Mucosa of rectum (tissue), 2 donors: ENCODE data around the gene TAPBPL.
A peak's percentile ranks its signal among the peaks of the same experiment; 100 is the strongest.
"Not testable (repeated sequence)": the region's sequence is repeated elsewhere in the genome, so short reads cannot be mapped to it uniquely, and the experiment has no call there.

Experiments
- H3K27ac ChIP-seq, 2 donors: one replicate each; pipeline ENCODE4 v1.7.0; 2013; ENCODE audit warnings: inconsistent platforms in 2 of 2, low read depth in 2 of 2, low read length in 2 of 2
- H3K27me3 ChIP-seq, 2 donors: one replicate each; pipeline ENCODE4 v1.7.0; 2013; ENCODE audit warnings: low read length in 2 of 2; ENCODE audit not compliant: control insufficient read depth in 2 of 2, insufficient read depth in 2 of 2
- H3K36me3 ChIP-seq, 2 donors: one replicate each; pipeline ENCODE4 v1.7.0; 2013; ENCODE audit warnings: low read length in 2 of 2; ENCODE audit not compliant: control insufficient read depth in 2 of 2, insufficient read depth in 2 of 2
- H3K4me1 ChIP-seq, 2 donors: one replicate each; pipeline ENCODE4 v1.7.0; 2013; ENCODE audit warnings: low read length in 2 of 2, mild to moderate bottlenecking in 1 of 2; ENCODE audit not compliant: control insufficient read depth in 2 of 2, insufficient read depth in 2 of 2
- H3K4me3 ChIP-seq, 2 donors: one replicate each; pipeline ENCODE4 v1.7.0; 2013; ENCODE audit warnings: low read length in 2 of 2
- H3K9ac ChIP-seq, 2 donors: one replicate each; pipeline ENCODE4 v1.7.0; 2013; ENCODE audit warnings: low read length in 2 of 2, low read depth in 1 of 2, mild to moderate bottlenecking in 1 of 2
- H3K9me3 ChIP-seq, 2 donors: one replicate each; pipeline ENCODE4 v1.7.0; 2013; ENCODE audit warnings: low read length in 2 of 2; ENCODE audit not compliant: control insufficient read depth in 2 of 2
- donor health status: healthy.
- donor health status: Normal muscosa, but diverticular disease.

Gene TAPBPL

GRCh38 chr12:6462234-6462995 lies 10.6 kb downstream of the TAPBPL start:
- peaks cover 77 to 79% of the 10 kb centered on the region in 2 donors for H3K36me3 ChIP-seq
- no peaks in the 10 kb centered on the region for H3K27me3 ChIP-seq
- H3K9ac ChIP-seq = peak overlapping the region in 1 of 2 donors; percentile 49
- H3K27ac ChIP-seq = peak overlapping the region; percentile 65 to 82
- H3K9me3 ChIP-seq = no peaks in the 10 kb centered on the region
- peaks cover 17 to 33% of the 10 kb centered on the region in 2 donors for H3K4me1 ChIP-seq
- H3K4me3 ChIP-seq = peak overlapping the region in 1 of 2 donors; percentile 13

GRCh38 chr12:6463216-6463615 lies 11.4 kb downstream of the TAPBPL start:
- Histone ChIP-seq H3K4me3 (peak overlapping the region in 1 of 2 donors; percentile 3), H3K36me3 (peaks cover 70 to 74% of the 10 kb centered on the region in 2 donors), H3K4me1 (peaks cover 25 to 40% of the 10 kb centered on the region in 2 donors), H3K27ac (peak overlapping the region in 1 of 2 donors; percentile 82), H3K9ac (no peak overlapping the region), H3K9me3 (no peaks in the 10 kb centered on the region), H3K27me3 (no peaks in the 10 kb centered on the region)

GRCh38 chr12:6463858-6464257 lies 12.0 kb downstream of the TAPBPL start:
- H3K36me3 ChIP-seq = peaks cover 64 to 68% of the 10 kb centered on the region in 2 donors
- H3K9me3 ChIP-seq = no peaks in the 10 kb centered on the region
- no peaks in the 10 kb centered on the region for H3K27me3 ChIP-seq
- H3K4me1 ChIP-seq = peaks cover 31 to 42% of the 10 kb centered on the region in 2 donors
- no peak overlapping the region for H3K9ac ChIP-seq
- H3K27ac ChIP-seq = no peak overlapping the region
- H3K4me3 ChIP-seq = no peak overlapping the region

- Histone ChIP-seq H3K4me3 (no peak overlapping the region), H3K4me1 (peaks cover 36 to 42% of the 10 kb centered on the region in 2 donors), H3K27ac (peak overlapping the region in 1 of 2 donors; percentile 11), H3K9ac (no peak overlapping the region), H3K27me3 (no peaks in the 10 kb centered on the region), H3K9me3 (no peaks in the 10 kb centered on the region), H3K36me3 (peaks cover 58 to 61% of the 10 kb centered on the region in 2 donors)
These were observed 12.7 kb downstream of the TAPBPL start for GRCh38 chr12:6464531-6464930.

GRCh38 chr12:6465467-6466183 lies 13.8 kb downstream of the TAPBPL start:
- H3K27me3 ChIP-seq = no peaks in the 10 kb centered on the region
- H3K9me3 ChIP-seq = no peaks in the 10 kb centered on the region
- H3K36me3 ChIP-seq = peaks cover 52 to 56% of the 10 kb centered on the region in 2 donors
- peaks cover 40 to 43% of the 10 kb centered on the region in 2 donors for H3K4me1 ChIP-seq
- H3K27ac ChIP-seq = no peak overlapping the region
- no peak overlapping the region for H3K9ac ChIP-seq
- H3K4me3 ChIP-seq = no peak overlapping the region

GRCh38 chr12:6466184-6466573 lies 14.3 kb downstream of the TAPBPL start:
- H3K4me1 ChIP-seq = peaks cover 39 to 42% of the 10 kb centered on the region in 2 donors
- H3K36me3 ChIP-seq = peaks cover 46 to 50% of the 10 kb centered on the region in 2 donors
- no peak overlapping the region for H3K27ac ChIP-seq

GRCh38 chr12:6466751-6467150 lies 14.9 kb downstream of the TAPBPL start:
- peaks cover 33 to 42% of the 10 kb centered on the region in 2 donors for H3K4me1 ChIP-seq
- not testable (repeated sequence) for H3K9ac ChIP-seq, H3K27ac ChIP-seq, H3K9me3 ChIP-seq, H3K4me3 ChIP-seq, H3K27me3 ChIP-seq
- H3K36me3 ChIP-seq = peaks cover 40 to 45% of the 10 kb centered on the region in 2 donors

More at GRCh38 chr12:6466184-6466573, 14.3 kb downstream of the TAPBPL start:
- no peaks in the 10 kb centered on the region for H3K9me3 ChIP-seq
- H3K27me3 ChIP-seq = no peaks in the 10 kb centered on the region
- H3K9ac ChIP-seq = no peak overlapping the region
- no peak overlapping the region for H3K4me3 ChIP-seq

GRCh38 chr12:6467571-6468282 lies 15.9 kb downstream of the TAPBPL start:
- Histone ChIP-seq H3K36me3 (peaks cover 31 to 35% of the 10 kb centered on the region in 2 donors), H3K4me1 (peaks cover 24 to 37% of the 10 kb centered on the region in 2 donors)
- not testable (repeated sequence) for H3K27ac ChIP-seq, H3K9ac ChIP-seq, H3K9me3 ChIP-seq, H3K4me3 ChIP-seq, H3K27me3 ChIP-seq

- Histone ChIP-seq H3K36me3 (peaks cover 26 to 30% of the 10 kb centered on the region in 2 donors), H3K4me1 (peaks cover 20 to 32% of the 10 kb centered on the region in 2 donors), H3K4me3 (peak overlapping the region in 1 of 2 donors; percentile 85), H3K9ac (no peak overlapping the region), H3K9me3 (no peaks in the 10 kb centered on the region), H3K27me3 (no peaks in the 10 kb centered on the region), H3K27ac (peak overlapping the region in 1 of 2 donors; percentile 20)
These were observed 16.4 kb downstream of the TAPBPL start for GRCh38 chr12:6468283-6468575.

GRCh38 chr12:6469092-6469491 lies 17.2 kb downstream of the TAPBPL start:
- Histone ChIP-seq H3K9ac (peak overlapping the region in 1 of 2 donors; percentile 34), H3K4me3 (peak overlapping the region; percentile 33 to 85), H3K27me3 (no peaks in the 10 kb centered on the region), H3K27ac (no peak overlapping the region), H3K9me3 (no peaks in the 10 kb centered on the region), H3K4me1 (peaks cover 18 to 30% of the 10 kb centered on the region in 2 donors), H3K36me3 (peaks cover 18 to 23% of the 10 kb centered on the region in 2 donors)
